ENCODE data around the gene CCDC170.

CCDC170 gene

GRCh38 chr6:151656392-151656791 lies 162.6 kb downstream of the CCDC170 start:
- no peak for DNase-seq (ENCODE audit: low spot score)

- no peak for DNase-seq (ENCODE audit: low spot score)
These were observed 164.3 kb downstream of the CCDC170 start for GRCh38 chr6:151658091-151658490.

GRCh38 chr6:151659212-151659611 lies 165.4 kb downstream of the CCDC170 start:
- no peak for DNase-seq (ENCODE audit: low spot score)

GRCh38 chr6:151661509-151661908 lies 167.7 kb downstream of the CCDC170 start:
- no peak for DNase-seq (ENCODE audit: low spot score)

- no peak for DNase-seq (ENCODE audit: low spot score)
These were observed 168.1 kb downstream of the CCDC170 start for GRCh38 chr6:151661928-151662327.

GRCh38 chr6:151663559-151663958 lies 169.7 kb downstream of the CCDC170 start:
- DNase-seq (ENCODE audit: low spot score) = no peak

- no peak for DNase-seq (ENCODE audit: low spot score)
These were observed 170.6 kb downstream of the CCDC170 start for GRCh38 chr6:151664390-151664789.

GRCh38 chr6:151665329-151665728 lies 171.5 kb downstream of the CCDC170 start:
- DNase-seq (ENCODE audit: low spot score) = no peak

GRCh38 chr6:151666526-151666925 lies 172.7 kb downstream of the CCDC170 start:
- DNase-seq (ENCODE audit: low spot score) = no peak

GRCh38 chr6:151669208-151669560 lies 175.4 kb downstream of the CCDC170 start:
- DNase-seq (ENCODE audit: low spot score) = no peak

- DNase-seq (ENCODE audit: low spot score) = no peak
These were observed 176.3 kb downstream of the CCDC170 start for GRCh38 chr6:151670116-151670515.

All from cerebellar cortex (tissue), 1 donor.